Ascending aorta (tissue), 2 donors: ENCODE results near the gene PYM1. TPM values are rescaled to one million over a fixed set of nuclear protein-coding genes. Genes with fewer than 3 reads are reported as not detected.
"Not testable (repeated sequence)": the region's sequence is repeated elsewhere in the genome, so short reads cannot be mapped to it uniquely, and the experiment has no call there.

Source experiments
- DNase-seq, 2 donors: peaks; one replicate each; pipeline ENCODE4 v3.0.0-alpha.2; 2019; ENCODE audit warnings: low spot score in 2 of 2
- H3K27ac ChIP-seq, 2 donors: fragments of 200-600 bp; sonication (generic); one replicate each; pipeline ENCODE4 v1.5.1; 2016 to 2017; ENCODE audit warnings: mild to moderate bottlenecking in 1 of 2
- H3K27me3 ChIP-seq: fragments of 200-600 bp; sonication (generic); one replicate; pipeline ENCODE4 v1.5.1; 2017
- H3K36me3 ChIP-seq, 2 donors: fragments of 200-600 bp; sonication (generic); one replicate each; pipeline ENCODE4 v1.5.1; 2016
- H3K4me1 ChIP-seq, 2 donors: fragments of 200-600 bp; sonication (generic); one replicate each; pipeline ENCODE4 v1.5.1; 2016 to 2017; ENCODE audit warnings: mild to moderate bottlenecking in 1 of 2
- H3K4me3 ChIP-seq, 2 donors: fragments of 200-600 bp; sonication (generic); one replicate each; pipeline ENCODE4 v1.5.1; 2016 to 2017; ENCODE audit warnings: mild to moderate bottlenecking in 1 of 2
- H3K9me3 ChIP-seq, 2 donors: fragments of 200-600 bp; sonication (generic); one replicate each; pipeline ENCODE4 v1.5.1; 2016
- intact Hi-C: fragments of 100-400 bp; cut with DNase I; formaldehyde crosslinking; loops from one replicate; pipeline ENCODE4 v1.15.1; 2023
- total RNA-seq: library from RNA; depleted of rRNA; stranded (reverse); fragments of >200 nt; gene quantifications from one replicate; pipeline ENCODE4 v1.1.0, GENCODE V29; 2016
- TF ChIP-seq, protein P1 (sequence below), 3 experiments: fragments of 200-600 bp in 2 of 3; fragments of 450-650 bp in 1 of 3; sonication (generic) in 2 of 3; IDR thresholded peaks; one replicate each; pipeline ENCODE4 v1.5.1; 2016 to 2019; ENCODE audit warnings: antibody characterized with exemption in 3 of 3, mild to moderate bottlenecking in 1 of 3, moderate library complexity in 1 of 3

The PYM1 gene
- total RNA-seq, 1 donor from 2014 or later: 83.7 TPM

GRCh38 chr12:55875704-55876467 is 51.8 kb downstream of the PYM1 start:
- no peak overlapping the region for H3K27ac ChIP-seq

DNA sequence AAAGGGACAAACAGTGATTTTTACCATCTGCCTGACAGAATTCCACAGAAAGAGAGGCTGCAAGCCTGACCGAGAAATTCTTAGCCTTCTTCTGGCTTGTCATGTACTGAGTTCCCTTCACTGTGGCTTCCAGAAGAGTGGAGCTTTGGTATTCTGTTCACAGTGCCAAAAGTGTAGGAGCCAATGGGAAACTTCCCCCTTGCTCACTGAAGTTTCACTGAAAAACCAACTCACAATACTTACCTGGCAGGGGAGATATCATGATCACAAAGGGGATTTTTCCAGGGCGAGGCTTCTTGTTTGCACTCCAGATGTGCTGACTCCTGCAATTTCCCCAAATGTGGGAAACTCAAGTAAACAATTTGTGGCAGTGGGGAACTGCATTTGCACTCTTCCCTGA is 53.3 kb downstream of the PYM1 start:
- intact Hi-C loops: no loop called here
- DNase-seq: no peak
- no peaks in the 10 kb centered on the region for H3K36me3 ChIP-seq

More at GRCh38 chr12:55875704-55876467, 51.8 kb downstream of the PYM1 start:
- H3K4me1 ChIP-seq: no peaks in the 10 kb centered on the region
- intact Hi-C loops: no loop called here
- H3K27me3 ChIP-seq: no peaks in the 10 kb centered on the region
- no peaks in the 10 kb centered on the region for H3K36me3 ChIP-seq
- peaks cover 8 to 13% of the 10 kb centered on the region in 2 donors for H3K9me3 ChIP-seq
- TF ChIP-seq, protein P1, sequence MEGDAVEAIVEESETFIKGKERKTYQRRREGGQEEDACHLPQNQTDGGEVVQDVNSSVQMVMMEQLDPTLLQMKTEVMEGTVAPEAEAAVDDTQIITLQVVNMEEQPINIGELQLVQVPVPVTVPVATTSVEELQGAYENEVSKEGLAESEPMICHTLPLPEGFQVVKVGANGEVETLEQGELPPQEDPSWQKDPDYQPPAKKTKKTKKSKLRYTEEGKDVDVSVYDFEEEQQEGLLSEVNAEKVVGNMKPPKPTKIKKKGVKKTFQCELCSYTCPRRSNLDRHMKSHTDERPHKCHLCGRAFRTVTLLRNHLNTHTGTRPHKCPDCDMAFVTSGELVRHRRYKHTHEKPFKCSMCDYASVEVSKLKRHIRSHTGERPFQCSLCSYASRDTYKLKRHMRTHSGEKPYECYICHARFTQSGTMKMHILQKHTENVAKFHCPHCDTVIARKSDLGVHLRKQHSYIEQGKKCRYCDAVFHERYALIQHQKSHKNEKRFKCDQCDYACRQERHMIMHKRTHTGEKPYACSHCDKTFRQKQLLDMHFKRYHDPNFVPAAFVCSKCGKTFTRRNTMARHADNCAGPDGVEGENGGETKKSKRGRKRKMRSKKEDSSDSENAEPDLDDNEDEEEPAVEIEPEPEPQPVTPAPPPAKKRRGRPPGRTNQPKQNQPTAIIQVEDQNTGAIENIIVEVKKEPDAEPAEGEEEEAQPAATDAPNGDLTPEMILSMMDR (IDR thresholded peaks at IDR 0.05): no peak
- DNase-seq: no peak
- no peak overlapping the region for H3K4me3 ChIP-seq

DNA sequence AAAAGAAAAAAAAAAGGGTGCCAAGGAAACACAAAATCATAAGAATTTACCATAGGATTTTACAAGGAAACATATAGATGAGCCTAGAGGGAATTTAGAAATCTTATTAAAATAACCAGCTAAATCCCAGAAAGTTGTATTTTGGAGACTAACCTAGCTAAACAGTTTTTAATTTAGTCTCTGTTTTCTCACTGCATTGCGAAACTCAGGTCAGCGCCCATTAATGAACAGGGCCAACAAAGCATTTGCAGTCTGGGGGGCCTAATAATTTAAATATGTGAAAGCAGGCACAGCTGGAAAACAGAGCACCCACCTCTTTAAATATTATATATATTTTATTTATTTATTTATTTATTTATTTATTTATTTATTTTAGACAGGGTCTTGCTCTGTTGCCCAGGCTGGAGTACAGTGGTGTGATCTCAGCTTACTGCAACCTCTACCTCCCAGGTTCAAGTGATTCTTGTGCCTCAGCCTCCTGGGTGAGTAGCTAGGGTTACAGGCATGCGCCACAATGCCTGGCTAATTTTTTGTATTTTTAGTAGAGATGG is 61.2 kb downstream of the PYM1 start:
- intact Hi-C loops, H3K9me3 ChIP-seq, H3K27ac ChIP-seq, H3K36me3 ChIP-seq, H3K4me3 ChIP-seq, H3K27me3 ChIP-seq, H3K4me1 ChIP-seq: not testable (repeated sequence)
- DNase-seq: peak in 1 of 2 donors; percentile 5

More for the DNA sequence above, 53.3 kb downstream of the PYM1 start:
- Histone ChIP-seq H3K9me3 (peaks cover 8 to 13% of the 10 kb centered on the region in 2 donors), H3K27me3 (no peaks in the 10 kb centered on the region), H3K4me3 (no peak overlapping the region), H3K27ac (no peak overlapping the region), H3K4me1 (no peaks in the 10 kb centered on the region)
- TF ChIP-seq, protein P1 (IDR thresholded peaks at IDR 0.05): no peak

- H3K27me3 ChIP-seq: no peaks in the 10 kb centered on the region
- peak in 1 of 2 donors; percentile 4 for DNase-seq
- H3K9me3 ChIP-seq: peaks cover 5 to 9% of the 10 kb centered on the region in 2 donors
- TF ChIP-seq, protein P1 (IDR thresholded peaks at IDR 0.05): no peak
- H3K36me3 ChIP-seq: no peaks in the 10 kb centered on the region
- intact Hi-C loops: no loop called here
- peaks cover 0 to 2% of the 10 kb centered on the region in 2 donors for H3K4me1 ChIP-seq
- no peak overlapping the region for H3K4me3 ChIP-seq
- no peak overlapping the region for H3K27ac ChIP-seq
Measured at GRCh38 chr12:55865327-55865726, 62.4 kb downstream of the PYM1 start.

GRCh38 chr12:55862931-55863330 is 64.8 kb downstream of the PYM1 start:
- H3K9me3 ChIP-seq, H3K36me3 ChIP-seq, H3K27me3 ChIP-seq, H3K4me3 ChIP-seq, H3K4me1 ChIP-seq, intact Hi-C loops: not testable (repeated sequence)
- peak in 1 of 2 donors; percentile 58 for DNase-seq
- peak overlapping the region in 1 of 2 donors; percentile 67 for H3K27ac ChIP-seq

DNA sequence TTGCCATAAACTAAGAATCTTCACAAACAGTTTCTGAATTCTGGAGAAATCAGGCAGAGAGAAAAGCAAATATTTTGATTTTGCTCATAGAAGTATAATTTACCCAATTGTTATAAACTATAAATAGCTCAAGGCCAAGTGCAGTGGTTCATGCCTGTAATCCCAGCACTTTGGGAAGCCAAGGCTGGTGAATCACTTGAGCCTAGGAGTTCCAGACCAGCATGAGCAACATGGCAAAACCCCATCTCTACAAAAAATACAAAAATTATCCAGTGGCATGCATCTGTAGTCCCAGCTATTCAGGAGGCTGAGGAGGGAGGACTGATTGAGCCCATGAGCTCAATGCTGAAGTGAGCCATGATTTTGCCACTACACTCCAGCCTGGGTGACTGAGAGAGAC is 65.4 kb downstream of the PYM1 start:
- peak in 1 of 2 donors; percentile 68 for DNase-seq
- H3K9me3 ChIP-seq: peaks cover 5 to 9% of the 10 kb centered on the region in 2 donors

More for the DNA sequence above, 65.4 kb downstream of the PYM1 start:
- H3K4me1 ChIP-seq: peaks cover 0 to 2% of the 10 kb centered on the region in 2 donors
- H3K27ac ChIP-seq: peak overlapping the region; percentile 45 to 67
- TF ChIP-seq, protein P1 (IDR thresholded peaks at IDR 0.05): no peak
- H3K27me3 ChIP-seq: no peaks in the 10 kb centered on the region
- intact Hi-C loops: no loop called here
- H3K4me3 ChIP-seq: no peak overlapping the region
- H3K36me3 ChIP-seq: no peaks in the 10 kb centered on the region
